Tibial nerve (tissue), 4 donors: ENCODE results near the gene PPIL4.

ENCODE experiments used
- CTCF ChIP-seq, 5 experiments: fragments of 200-600 bp in 3 of 5; fragments of 450-650 bp in 2 of 5; sonication (generic) in 3 of 5; IDR thresholded peaks; one replicate each; pipeline ENCODE4 v1.5.1; 2016 to 2019; ENCODE audit warnings: antibody characterized with exemption in 5 of 5, mild to moderate bottlenecking in 3 of 5, moderate library complexity in 2 of 5
- EP300 ChIP-seq, 2 donors: sonication (generic); formaldehyde crosslinking; IDR thresholded peaks; one replicate each; pipeline ENCODE4 v1.6.1; 2017; ENCODE audit warnings: antibody characterized with exemption in 2 of 2, mild to moderate bottlenecking in 1 of 2
- POLR2A ChIP-seq, 2 donors: fragments of 450-650 bp; IDR thresholded peaks; one replicate each; pipeline ENCODE4 v1.6.1; 2017; ENCODE audit warnings: antibody characterized with exemption in 2 of 2, mild to moderate bottlenecking in 2 of 2, moderate library complexity in 2 of 2

- TF ChIP-seq CTCF (IDR thresholded peaks at IDR 0.05) (no peak), POLR2A (IDR thresholded peaks at IDR 0.05) (no peak), EP300 (IDR thresholded peaks at IDR 0.05) (no peak)
Observed at GRCh38 chr6:149461670-149462069, 84.2 kb downstream of the PPIL4 start.
